Lower leg skin (tissue), 4 donors: ENCODE measurements around the gene BANF2. TPM values are rescaled to one million over a fixed set of nuclear protein-coding genes. Genes with fewer than 3 reads are reported as not detected.
"Not testable (repeated sequence)": the region's sequence is repeated elsewhere in the genome, so short reads cannot be mapped to it uniquely, and the experiment has no call there.

Experiments
- DNase-seq, 2 donors: peaks; one replicate each; pipeline ENCODE4 v3.0.0-alpha.2; 2019; ENCODE audit warnings: low spot score in 2 of 2
- H3K4me3 ChIP-seq: fragments of 200-600 bp; sonication (generic); 2 replicates; pipeline ENCODE4 v1.5.1; 2017; ENCODE audit warnings: mild to moderate bottlenecking, low read depth; ENCODE audit not compliant: poor library complexity, severe bottlenecking
- POLR2A ChIP-seq, 2 donors: fragments of 450-650 bp; IDR thresholded peaks; one replicate each; pipeline ENCODE4 v1.6.1; 2016 to 2017; ENCODE audit warnings: antibody characterized with exemption in 2 of 2, mild to moderate bottlenecking in 1 of 2, moderate library complexity in 1 of 2
- WGBS, 2 donors: methylation state at CpG; one replicate each; pipeline ENCODE4 v1.1.5; 2018; 5-methylcytosine and 5-hydroxymethylcytosine counted together
- intact Hi-C: fragments of 100-400 bp; cut with DNase I; formaldehyde crosslinking; loops from one replicate; pipeline ENCODE4 v1.15.0; 2023; ENCODE audit warnings: low total_unique reads
- total RNA-seq, 4 donors: library from RNA; depleted of rRNA; stranded (reverse); fragments of >200 nt; gene quantifications; one replicate each; pipeline ENCODE4 v1.1.0, GENCODE V29; 2016
- TF ChIP-seq, protein P1 (sequence below), 3 donors: fragments of 450-650 bp; IDR thresholded peaks; one replicate each; pipeline ENCODE4 v1.5.1; 2016; ENCODE audit warnings: antibody characterized with exemption in 3 of 3, mild to moderate bottlenecking in 3 of 3, moderate library complexity in 2 of 3

BANF2 gene
- total RNA-seq, 4 donors from 2014 or later, result not detected

DNA sequence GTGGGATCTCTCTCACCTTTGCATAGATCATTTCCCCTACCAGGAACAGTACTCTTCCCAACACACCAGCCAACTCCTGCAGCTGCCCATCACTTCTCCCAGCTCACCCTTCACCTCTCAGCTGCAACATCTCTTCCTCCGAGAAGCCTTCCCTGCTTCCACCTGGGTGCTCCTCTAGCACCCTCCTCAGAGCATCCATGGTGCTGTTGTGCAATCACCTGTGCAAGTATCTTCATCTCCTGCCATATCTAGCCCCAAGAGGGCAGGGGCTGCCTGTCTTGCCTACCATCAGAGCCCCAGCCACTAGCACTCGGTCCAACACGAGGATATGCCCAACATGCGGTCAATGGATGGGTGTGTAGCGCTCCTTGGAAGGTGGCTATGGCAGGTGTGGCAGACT is 75.8 kb downstream of the BANF2 start:
- DNase-seq, result no peak
- intact Hi-C loops, result no loop called here
- 87 to 99% methylated on average over 5 of the region's 5 CpGs for WGBS, 2 donors
- no peak overlapping the region for H3K4me3 ChIP-seq
- TF ChIP-seq POLR2A (IDR thresholded peaks at IDR 0.05), result no peak
- TF ChIP-seq, protein P1, sequence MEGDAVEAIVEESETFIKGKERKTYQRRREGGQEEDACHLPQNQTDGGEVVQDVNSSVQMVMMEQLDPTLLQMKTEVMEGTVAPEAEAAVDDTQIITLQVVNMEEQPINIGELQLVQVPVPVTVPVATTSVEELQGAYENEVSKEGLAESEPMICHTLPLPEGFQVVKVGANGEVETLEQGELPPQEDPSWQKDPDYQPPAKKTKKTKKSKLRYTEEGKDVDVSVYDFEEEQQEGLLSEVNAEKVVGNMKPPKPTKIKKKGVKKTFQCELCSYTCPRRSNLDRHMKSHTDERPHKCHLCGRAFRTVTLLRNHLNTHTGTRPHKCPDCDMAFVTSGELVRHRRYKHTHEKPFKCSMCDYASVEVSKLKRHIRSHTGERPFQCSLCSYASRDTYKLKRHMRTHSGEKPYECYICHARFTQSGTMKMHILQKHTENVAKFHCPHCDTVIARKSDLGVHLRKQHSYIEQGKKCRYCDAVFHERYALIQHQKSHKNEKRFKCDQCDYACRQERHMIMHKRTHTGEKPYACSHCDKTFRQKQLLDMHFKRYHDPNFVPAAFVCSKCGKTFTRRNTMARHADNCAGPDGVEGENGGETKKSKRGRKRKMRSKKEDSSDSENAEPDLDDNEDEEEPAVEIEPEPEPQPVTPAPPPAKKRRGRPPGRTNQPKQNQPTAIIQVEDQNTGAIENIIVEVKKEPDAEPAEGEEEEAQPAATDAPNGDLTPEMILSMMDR (IDR thresholded peaks at IDR 0.05), result no peak

DNA sequence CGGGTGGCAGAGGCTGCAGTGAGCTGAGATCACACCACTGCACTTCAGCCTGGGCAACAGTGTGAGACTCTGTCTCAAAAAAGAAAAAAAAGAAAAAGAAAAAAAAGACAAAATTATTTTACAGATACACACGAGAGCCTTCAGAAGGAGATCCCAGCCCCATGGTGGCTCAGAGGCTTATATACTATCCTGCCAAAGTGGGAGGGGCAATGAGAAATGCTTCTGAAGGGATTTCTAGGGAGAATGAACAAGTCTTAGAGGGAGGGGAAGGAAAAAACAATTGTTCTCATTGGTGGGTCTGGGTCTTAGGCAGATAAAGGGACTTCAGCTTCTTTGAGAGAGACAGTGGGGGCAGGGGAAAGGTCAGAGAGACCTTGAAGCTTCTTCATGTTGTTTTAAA is 76.8 kb downstream of the BANF2 start:
- no peak for TF ChIP-seq POLR2A (IDR thresholded peaks at IDR 0.05)
- TF ChIP-seq, protein P1 (IDR thresholded peaks at IDR 0.05), result no peak
- DNase-seq, result no peak
- 59 to 64% methylated on average over 2 of the region's 2 CpGs for WGBS, 2 donors
- intact Hi-C loops, result no loop called here
- H3K4me3 ChIP-seq, result no peak overlapping the region

DNA sequence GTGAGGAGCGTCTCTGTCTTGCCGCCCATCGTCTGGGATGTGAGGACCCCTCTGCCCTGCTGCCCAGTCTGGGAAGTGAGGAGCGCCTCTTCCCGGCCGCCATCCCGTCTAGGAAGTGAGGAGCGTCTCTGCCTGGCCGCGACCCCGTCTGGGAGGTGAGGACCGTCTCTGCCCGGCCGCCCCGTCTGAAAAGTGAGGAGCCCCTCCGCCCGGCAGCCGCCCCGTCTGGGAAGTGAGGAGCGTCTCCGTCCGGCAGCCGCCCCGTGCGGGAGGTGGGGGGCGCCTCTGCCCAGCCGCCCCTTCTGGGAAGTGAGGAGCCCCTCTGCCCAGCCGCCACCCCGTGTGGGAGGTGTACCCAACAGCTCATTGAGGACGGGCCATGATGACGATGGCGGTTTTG is 79.2 kb downstream of the BANF2 start:
- WGBS, 2 donors, result 93% methylated on average over 29 to 32 of the region's 32 CpGs
- intact Hi-C loops, DNase-seq, H3K4me3 ChIP-seq: not testable (repeated sequence)

DNA sequence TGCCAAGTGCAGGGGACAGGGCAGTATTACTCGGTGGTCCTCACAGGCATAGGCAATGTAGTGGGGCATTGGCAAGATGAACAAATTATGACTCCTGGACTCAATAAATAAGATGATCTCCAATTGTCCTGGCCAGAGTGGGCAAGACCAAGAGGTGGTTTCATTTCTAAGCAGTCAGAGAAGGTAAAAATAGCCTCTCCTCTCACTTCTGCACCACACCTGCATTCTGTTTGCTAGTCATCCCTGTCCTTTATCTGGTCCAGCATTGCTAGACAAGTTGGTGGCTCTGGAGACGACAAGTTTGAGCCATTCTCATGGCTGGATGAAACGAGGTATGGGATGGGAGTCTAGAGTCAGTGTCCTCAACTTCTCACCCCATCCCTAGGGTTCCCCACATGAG is 83.0 kb downstream of the BANF2 start:
- DNase-seq, result no peak
- intact Hi-C loops, result no loop called here
- 77 to 80% methylated on average over 3 of the region's 3 CpGs for WGBS, 2 donors

DNA sequence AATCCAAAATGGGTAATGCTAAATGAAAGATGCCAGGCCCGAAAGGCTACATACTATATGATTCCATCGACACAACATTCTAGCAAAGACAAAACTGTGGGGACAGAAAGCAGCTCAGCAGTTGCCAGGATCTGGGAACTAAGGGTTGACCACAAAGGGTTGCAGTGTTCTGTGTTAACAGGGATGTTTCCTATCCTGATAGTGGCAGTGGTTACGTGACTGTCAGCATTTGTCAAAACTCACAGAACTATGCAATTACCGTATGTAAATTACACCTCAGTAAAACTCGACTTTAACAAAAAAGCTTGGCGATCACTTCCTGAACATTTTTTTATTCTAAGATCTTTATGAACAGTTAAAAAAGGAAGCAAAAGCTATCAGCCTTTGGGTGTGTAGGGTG is 83.9 kb downstream of the BANF2 start:
- TF ChIP-seq POLR2A (IDR thresholded peaks at IDR 0.05), result no peak
- TF ChIP-seq, protein P1 (IDR thresholded peaks at IDR 0.05), result no peak
- H3K4me3 ChIP-seq, result no peak overlapping the region
- WGBS, 2 donors, result 66 to 75% methylated on average over 6 of the region's 6 CpGs
- intact Hi-C loops, result no loop called here
- no peak for DNase-seq

More for the DNA sequence above, 83.0 kb downstream of the BANF2 start:
- H3K4me3 ChIP-seq, result no peak overlapping the region
- TF ChIP-seq, protein P1 (IDR thresholded peaks at IDR 0.05), result no peak
- no peak for TF ChIP-seq POLR2A (IDR thresholded peaks at IDR 0.05)

DNA sequence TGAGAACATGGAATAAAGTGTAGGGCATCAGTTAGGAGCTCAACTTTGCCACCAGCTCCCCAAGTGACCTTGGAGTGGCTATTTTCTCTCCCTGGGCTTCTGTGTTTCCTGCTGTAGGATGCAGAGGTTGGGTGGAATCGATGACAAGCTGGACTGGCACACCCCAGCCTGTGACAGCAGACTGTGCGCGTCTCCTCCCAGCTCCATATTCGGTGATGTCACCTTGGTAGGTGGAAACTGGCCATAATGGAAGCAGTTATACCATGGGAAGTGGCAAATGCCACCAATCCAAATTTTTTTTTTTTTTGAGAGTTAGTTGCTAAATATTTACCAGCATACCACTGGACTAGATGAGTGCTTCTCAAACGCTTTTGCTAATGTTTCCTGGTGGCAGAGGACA is 85.2 kb downstream of the BANF2 start:
- intact Hi-C loops, result no loop called here
- no peak for DNase-seq
- TF ChIP-seq POLR2A (IDR thresholded peaks at IDR 0.05), result no peak
- TF ChIP-seq, protein P1 (IDR thresholded peaks at IDR 0.05), result no peak
- H3K4me3 ChIP-seq, result no peak overlapping the region
- 83 to 89% methylated on average over 5 of the region's 5 CpGs for WGBS, 2 donors

Other genes with a start within 250 kb of the BANF2 start
- 1 to 10 TPM in 3 of 4 donors, under 1 TPM in 1; 0.61 to 2.6 (median 1.7) TPM for gene BFSP1, start 168.6 kb upstream of the BANF2 start, total RNA-seq
- 100 to 1,000 TPM; 237 to 335 (median 290) TPM for gene DSTN, start 129.9 kb upstream of the BANF2 start, total RNA-seq
- gene RRBP1, start 17.7 kb upstream of the BANF2 start, total RNA-seq, result 10 to 100 TPM; 33.7 to 57.7 (median 43.2) TPM